GM18951 (cell line): ENCODE results near the gene ANKS3.

ENCODE experiments used
- POLR2A ChIP-seq: IDR thresholded peaks from 4 replicates; pipeline ENCODE4 v1.6.1; 2011; ENCODE audit warnings: mild to moderate bottlenecking; ENCODE audit not compliant: insufficient read length, insufficient read depth; ENCODE audit errors: extremely low read depth
- in situ Hi-C: fragments of 300-500 bp; cut with MboI; formaldehyde crosslinking; loops from one replicate; pipeline ENCODE4 v1.12.0; 2022; ENCODE audit warnings: low sequenced_read_pairs, mixed read lengths, inconsistent platforms; ENCODE audit not compliant: unreplicated experiment

The ANKS3 gene

GRCh38 chr16:4728676-4729075 lies 5.4 kb downstream of the ANKS3 start:
- TF ChIP-seq POLR2A = no peak
- in situ Hi-C loops = no loop called here

- in situ Hi-C loops = no loop called here
- no peak for TF ChIP-seq POLR2A
Observed at GRCh38 chr16:4726616-4727015, 7.5 kb downstream of the ANKS3 start.

- TF ChIP-seq POLR2A = no peak
- in situ Hi-C loops = no loop called here
Observed at GRCh38 chr16:4724661-4725270, 9.3 kb downstream of the ANKS3 start.

GRCh38 chr16:4723071-4723767 lies 10.9 kb downstream of the ANKS3 start:
- no peak for TF ChIP-seq POLR2A
- in situ Hi-C loops = no loop called here

- no peak for TF ChIP-seq POLR2A
- in situ Hi-C loops = no loop called here
Observed at GRCh38 chr16:4718466-4718865, 15.6 kb downstream of the ANKS3 start.

GRCh38 chr16:4714996-4715395 lies 19.1 kb downstream of the ANKS3 start:
- in situ Hi-C loops = no loop called here

GRCh38 chr16:4713663-4714501 lies 20.2 kb downstream of the ANKS3 start:
- TF ChIP-seq POLR2A = no peak
- in situ Hi-C loops = no loop called here

More at GRCh38 chr16:4714996-4715395, 19.1 kb downstream of the ANKS3 start:
- TF ChIP-seq POLR2A = no peak

GRCh38 chr16:4709481-4709880 lies 24.6 kb downstream of the ANKS3 start:
- TF ChIP-seq POLR2A = no peak
- in situ Hi-C loops = no loop called here

GRCh38 chr16:4706871-4707270 lies 27.2 kb downstream of the ANKS3 start:
- in situ Hi-C loops = no loop called here
- TF ChIP-seq POLR2A = no peak

GRCh38 chr16:4704913-4705312 lies 29.2 kb downstream of the ANKS3 start:
- in situ Hi-C loops = no loop called here
- no peak for TF ChIP-seq POLR2A

- in situ Hi-C loops = no loop called here
- TF ChIP-seq POLR2A = no peak
Observed at GRCh38 chr16:4704491-4704890, 29.6 kb downstream of the ANKS3 start.

- no peak for TF ChIP-seq POLR2A
Observed at GRCh38 chr16:4703906-4704305, 30.2 kb downstream of the ANKS3 start.

GRCh38 chr16:4702466-4702808 lies 31.6 kb downstream of the ANKS3 start:
- in situ Hi-C loops = no loop called here
- TF ChIP-seq POLR2A = no peak

More at GRCh38 chr16:4703906-4704305, 30.2 kb downstream of the ANKS3 start:
- in situ Hi-C loops = no loop called here

- in situ Hi-C loops = no loop called here
- no peak for TF ChIP-seq POLR2A
Observed at GRCh38 chr16:4701791-4702465, 32.1 kb downstream of the ANKS3 start.
